Suppressor macrophage treated with lipopolysaccharide for 4 hours (primary cell): Measurements from ENCODE around the gene GARRE1.
"Not testable (repeated sequence)": the region's sequence is repeated elsewhere in the genome, so short reads cannot be mapped to it uniquely, and the experiment has no call there.

Experiments used
- DNase-seq: peaks from one replicate; pipeline ENCODE4 v3.0.0-alpha.2; 2020

Gene GARRE1

DNA sequence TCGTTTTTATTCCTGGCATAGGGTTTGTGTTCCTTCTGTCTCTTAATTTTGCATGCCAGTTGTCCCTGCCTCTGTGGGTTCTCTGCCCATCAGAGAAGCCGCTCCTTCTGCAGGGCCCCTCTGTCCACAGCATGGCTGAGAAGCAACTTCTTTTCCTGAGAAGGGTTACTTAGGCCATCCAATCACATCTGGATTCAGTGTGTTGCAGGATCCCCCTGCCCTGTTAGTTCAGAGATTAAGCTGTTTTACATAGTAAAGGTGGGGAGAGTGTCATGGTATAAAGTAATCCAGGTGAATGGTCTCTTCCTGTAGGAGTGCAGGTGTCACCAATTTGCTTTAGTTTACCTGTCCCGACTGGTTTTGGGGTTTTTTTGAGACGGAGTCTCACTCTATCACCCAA lies 22.9 kb upstream of the GARRE1 start:
- DNase-seq = no peak

DNA sequence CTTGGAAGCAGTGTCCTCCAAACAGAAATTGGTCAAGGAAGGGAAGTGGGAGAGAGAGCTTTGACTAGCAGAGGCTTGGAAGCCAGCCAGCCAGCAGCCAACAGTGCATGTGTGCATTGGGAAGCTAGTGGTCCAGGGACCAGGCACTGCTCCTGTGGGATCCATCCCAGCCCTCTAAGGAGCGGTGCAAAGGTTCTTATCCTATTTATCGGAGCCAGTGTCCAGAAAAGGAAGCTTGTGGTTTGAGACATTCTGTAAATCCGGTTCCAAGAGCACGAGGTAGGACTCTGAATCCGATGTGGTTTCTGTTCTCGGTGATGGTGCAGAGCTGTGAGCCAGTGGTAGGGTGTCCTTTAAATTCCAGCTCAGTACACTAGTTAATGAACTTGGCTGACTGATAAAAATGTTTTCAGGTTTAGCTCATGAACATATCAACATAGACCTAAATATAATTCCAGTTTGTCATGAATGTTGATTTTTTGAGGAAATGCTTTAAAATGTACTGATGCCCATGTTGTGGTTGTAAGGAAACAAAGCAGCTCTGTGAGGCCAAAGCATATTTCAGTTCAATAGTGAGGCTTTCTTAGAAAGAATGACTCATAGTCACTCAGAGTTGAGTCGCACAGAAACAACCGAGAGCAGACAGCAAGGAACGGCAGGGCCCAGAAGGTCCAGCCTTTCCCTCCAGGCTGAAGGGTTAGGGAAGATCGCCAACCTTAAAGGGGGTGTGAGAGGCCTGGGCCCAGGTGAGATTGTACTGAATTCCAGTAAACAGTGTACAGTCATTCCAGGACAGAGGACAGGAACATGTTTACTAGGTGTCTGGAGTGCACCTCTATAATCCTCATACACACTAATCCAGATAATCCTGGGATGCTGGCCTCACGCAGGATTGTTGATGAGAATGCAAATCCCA lies 21.5 kb upstream of the GARRE1 start:
- peak; percentile 73 for DNase-seq

DNA sequence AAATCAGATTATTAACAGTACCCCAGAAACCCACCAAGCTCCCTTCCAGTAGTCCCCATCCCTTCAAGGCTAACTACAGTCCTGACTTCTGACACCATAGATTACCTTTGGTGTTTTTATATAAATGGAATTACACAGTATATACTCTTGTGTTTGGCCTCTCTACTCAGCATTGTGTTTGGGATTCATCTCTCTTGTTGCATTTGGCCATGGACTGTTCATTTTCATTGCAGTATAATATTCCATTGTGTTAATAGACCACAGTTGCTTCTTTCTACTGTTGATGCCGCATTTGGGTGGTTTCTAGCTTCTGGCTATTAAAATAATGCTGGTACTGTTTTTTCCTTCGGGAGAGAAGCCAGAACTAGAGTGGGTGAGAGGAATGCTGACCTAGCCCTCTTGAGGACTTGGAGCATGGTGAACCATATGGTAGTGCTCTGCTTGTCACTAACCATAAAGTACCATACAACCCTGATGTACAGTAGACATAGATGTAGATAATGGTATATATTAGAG lies 18.9 kb upstream of the GARRE1 start:
- DNase-seq = no peak

DNA sequence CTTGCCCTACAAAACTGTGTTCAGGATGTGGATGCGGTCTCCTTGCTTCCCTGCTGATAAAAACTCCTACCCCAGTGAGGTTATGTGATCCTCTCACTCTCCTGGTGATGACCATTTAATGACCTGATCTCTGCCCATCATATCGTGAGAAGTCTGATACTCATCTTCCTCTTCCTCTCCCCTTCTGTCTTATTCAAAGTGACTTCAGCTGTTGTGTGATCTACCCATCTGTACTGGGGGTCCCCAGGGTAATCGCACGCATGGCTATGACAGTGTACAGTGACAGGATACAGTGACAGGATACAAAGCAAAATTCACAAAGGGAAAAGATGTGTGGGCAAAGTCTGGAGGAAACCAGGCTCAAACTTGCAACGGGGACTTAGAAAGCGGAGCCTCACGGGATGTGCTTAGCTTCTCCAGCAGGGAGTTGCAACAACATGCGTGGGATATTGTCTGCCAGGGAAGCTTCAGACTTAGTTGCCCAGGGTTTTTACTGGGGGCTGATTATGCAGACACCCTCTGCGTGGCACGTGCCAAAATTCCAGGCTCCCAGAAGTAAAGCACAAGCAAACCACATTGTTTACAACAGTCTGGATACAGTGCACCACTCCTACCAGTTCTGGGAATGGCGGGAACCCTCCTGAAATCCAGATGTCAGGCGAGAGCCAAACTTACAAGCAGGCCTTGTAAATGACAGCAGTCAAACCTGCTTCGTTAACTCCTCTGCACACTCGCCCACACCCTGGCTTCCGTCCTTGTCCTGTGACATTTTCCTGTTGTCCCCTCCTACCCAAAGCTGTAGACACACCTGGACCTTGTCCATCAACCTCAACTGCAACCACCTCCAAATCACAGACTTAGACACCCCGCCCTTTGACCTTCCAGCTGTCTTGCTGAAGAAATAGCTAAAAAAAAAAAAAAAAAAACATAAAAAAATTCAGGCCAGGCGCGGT lies 18.0 kb upstream of the GARRE1 start:
- DNase-seq = no peak

DNA sequence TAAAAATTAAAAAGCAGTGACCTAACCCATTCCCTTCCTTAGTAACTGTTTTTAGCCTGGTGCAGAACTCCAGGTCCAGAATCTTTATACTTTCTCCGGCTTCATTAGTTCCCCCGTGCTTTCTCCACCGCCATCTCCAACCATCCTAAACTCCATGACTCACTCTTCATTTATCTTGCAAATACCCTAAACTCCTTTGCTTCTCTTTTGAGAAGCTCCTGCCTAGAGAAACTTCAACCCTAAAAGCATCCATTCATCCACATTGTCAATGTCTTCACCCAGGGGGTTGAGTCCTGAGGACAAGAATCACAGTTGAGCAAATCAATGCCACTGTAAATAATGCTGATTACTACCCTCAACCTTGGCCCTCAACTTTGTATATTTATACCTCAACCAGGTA lies 17.1 kb upstream of the GARRE1 start:
- no peak for DNase-seq

DNA sequence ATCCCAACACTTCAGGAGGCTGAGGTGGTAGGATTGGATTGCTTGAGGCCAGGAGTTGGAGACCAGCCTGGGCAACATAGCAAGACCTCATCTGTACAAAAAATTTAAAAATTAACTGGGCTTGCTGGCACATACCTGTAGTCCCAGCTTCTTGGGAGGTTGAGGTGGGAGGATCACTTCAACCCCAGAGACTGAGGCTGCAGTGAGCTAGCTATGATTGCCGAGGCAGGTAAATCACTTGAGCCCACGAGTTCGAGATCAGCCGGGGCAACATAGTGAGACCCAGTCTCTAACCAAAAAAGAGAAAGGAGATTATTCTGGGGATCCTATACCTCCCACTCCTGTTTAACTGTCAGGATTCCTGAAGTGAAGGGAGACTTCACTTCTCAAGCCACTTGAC lies 16.4 kb upstream of the GARRE1 start:
- DNase-seq = no peak

DNA sequence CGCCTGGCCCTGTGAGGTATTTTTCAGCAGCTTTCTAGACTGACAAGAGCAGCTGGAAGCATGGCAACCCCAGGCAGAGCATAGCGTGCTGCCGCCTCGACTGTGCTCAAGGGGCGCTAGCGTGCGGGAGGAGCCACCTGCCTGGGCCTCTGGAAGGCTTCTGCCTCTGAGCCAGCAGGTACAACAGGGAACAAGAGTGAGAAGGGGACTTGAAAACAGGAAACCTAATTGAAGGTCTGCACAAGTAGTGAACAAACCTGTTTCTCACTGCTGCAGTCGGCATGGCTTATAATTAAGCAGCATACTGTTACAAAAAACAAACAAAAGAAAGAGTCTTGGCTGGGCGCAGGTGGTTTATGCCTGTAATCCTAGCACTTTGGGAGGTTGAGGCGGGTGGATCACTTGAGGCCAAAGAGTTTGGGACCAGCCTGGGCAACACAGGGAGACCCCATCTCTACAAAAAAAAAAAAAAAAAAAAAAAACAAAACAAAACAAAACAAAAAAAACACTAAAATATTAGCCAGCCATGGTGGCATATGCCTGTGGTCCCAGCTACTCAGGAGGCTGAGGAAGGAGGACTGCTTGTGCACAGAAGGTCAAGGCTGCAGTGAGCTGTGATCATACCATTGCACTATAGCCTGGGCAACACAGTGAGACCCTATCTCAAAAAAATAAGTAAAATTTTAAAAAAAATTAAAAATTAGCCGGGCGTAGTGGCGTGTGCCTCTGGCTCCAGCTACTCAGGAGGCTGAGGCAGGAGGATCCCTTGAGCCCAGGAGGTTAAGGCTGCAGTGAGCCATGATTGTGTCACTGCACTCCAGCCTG lies 12.6 kb upstream of the GARRE1 start:
- no peak for DNase-seq

DNA sequence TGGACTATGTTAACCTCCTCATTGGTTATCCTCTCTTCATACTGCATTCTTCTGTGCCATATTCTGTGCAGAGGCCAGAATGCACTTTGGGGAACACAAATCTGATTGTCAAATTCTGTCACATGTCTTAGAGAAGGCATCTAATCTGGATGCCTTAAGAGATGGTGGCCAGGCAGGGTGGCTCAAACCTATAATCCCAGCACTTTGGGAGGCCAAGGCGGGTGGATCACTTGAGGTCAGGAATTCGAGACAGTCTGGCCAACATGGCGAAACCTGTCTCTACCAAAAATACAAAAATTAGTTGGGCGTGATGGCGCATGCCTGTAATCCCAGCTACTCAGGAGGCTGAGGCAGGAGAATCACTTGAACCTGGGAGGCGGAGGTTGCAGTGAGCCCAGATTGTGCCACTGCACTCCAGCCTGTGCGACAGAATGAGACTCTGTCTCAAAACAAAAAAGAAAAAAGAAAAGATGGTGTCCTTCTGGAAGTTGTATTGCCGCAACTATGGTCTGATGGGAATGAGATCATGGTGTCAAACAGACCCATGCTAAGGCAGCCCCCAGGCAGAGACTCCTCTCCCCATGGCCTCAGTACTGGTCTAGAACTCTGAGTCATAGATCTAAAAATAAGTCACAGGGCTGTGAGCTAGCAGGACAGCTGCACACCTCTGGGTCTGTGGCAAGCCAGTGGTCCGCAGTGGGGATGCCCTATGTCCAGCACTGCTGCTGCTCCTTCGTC lies 11.0 kb upstream of the GARRE1 start:
- DNase-seq = not testable (repeated sequence)

DNA sequence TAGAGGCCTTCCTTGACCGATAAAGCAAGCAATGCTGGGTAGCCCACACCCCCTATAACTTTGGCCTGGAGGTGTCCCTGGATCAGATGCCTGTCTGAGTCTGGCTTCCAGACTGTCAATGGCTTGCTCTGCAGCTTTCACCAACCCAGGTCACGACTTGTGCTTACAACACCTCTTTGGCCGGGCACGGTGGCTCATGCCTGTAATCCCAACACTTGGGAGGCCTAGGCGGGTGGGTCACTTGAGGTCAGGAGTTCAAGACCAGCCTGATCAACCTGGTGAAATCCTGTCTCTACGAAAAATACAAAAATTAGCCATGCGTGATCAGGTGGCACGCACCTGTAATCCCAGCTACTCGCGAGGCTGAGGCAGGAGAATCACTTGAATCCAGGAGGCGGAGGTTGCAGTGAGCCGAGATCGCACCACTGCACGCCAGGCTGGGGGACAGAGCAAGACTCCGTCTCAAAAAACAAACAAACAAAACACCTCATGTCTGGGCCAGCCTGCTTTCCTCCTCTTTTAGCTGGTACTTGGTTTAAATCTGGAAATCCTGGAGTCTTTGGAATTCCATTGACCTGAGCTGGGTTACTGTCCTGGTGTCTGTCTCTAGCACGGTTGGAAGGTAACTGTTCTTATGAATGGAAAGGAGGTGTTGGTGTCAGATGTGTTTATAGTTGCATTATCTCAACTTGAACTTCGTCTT lies 10.3 kb upstream of the GARRE1 start:
- DNase-seq = no peak

DNA sequence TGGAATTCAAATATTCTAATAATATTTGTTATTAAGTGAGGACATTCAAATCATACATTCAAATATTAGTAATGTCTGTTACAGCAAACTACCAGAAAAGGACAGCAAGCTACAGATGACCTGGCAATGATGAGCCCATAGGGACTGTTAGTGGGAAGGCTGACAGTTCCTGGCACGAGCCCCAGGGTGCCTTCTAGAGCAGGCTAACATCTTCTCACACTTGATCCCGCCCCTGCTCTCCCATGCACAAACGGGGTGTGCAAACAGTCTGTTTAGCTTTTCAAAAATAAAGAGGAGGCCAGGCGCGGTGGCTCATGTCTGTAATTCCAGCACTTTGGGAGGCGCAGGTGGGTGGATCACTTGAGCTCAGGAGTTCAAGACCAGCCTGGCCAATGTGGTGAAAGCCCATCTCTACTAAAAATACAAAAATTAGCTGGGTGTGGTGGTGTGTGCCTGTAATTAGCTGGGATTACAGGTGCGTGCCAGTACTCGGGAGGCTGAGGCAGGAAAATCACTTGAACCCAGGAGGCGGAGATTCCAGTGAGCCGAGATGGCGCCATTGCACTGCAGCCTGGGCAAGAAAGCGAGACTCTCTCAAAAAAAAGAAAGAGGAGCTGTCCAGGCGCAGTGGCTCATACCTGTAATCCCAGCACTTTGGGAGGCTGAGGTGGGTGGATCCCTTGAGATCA lies 9.6 kb upstream of the GARRE1 start:
- no peak for DNase-seq

DNA sequence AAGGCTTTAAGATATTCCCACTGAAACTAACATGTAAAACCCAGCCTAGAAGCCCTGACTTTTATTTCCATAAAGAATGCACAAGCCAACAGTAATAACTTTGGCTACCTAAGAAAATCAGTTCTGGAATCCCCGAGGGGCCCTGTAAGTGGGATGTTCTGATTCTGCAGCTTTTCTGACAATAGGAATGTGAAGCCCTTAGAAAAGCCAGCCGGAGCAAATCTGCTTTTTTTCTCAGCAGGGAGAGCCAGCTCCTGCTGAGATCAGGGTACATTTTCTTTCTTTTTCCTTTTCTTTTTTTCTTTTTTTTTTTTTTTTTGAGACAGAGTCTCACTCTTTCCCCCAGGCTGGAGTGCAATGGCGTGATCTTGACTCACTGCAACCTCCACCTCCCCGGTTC lies 8.0 kb upstream of the GARRE1 start:
- no peak for DNase-seq

DNA sequence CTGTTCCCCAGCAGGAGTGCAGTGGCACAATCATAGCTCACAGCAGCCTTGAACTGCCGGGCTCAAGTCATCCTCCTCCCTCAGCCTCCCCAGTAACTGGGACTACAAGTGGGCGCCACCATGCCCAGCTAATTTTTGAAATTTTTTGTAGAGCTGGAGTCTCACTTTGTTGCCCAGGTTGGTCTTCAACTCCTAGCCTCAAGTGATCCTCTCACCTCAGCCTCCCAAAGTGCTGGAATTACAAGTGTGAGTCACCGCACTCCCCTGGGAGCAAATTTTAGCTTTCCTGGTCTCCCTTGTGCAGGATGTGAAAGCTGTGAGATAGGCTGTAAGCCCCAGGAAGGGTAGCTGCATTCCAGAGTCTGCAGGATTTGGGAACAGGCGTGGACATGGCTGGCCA lies 5.4 kb upstream of the GARRE1 start:
- DNase-seq = no peak

DNA sequence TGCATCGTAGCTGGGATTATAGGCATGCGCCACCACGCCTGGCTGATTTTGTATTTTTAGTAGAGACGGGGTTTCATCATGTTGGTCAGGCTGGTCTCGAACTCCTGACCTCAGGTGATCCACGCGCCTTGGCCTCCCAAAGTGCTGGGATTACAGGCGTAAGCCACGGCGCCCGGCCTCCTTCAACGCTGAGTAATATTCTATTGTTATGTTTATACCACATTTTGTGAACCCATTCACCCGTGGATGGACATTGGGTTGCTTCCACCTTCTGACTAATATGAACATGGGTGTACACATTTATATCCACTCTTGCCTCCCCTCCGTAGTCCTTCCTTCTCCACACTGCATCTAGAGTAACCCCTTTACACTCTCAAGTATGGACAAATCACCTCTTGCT lies 1.2 kb upstream of the GARRE1 start:
- not testable (repeated sequence) for DNase-seq

DNA sequence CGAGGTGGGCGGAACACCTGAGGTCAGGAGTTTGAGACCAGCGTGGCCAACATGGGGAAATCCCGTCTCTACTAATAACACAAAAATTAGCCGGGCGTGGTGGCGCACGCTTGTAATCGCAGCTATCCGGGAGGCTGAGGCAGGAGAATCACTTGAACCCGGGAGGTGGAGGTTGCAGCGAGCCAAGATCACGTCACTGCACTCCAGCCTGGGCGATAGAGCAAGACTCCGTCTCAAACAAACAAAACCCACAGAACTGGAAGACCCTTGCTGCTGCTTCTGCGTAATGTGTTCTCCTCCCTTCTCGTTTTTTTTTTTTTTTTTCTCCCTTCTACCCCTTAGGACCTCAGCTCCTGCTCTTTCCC lies 691 bp upstream of the GARRE1 start:
- DNase-seq = not testable (repeated sequence)

DNA sequence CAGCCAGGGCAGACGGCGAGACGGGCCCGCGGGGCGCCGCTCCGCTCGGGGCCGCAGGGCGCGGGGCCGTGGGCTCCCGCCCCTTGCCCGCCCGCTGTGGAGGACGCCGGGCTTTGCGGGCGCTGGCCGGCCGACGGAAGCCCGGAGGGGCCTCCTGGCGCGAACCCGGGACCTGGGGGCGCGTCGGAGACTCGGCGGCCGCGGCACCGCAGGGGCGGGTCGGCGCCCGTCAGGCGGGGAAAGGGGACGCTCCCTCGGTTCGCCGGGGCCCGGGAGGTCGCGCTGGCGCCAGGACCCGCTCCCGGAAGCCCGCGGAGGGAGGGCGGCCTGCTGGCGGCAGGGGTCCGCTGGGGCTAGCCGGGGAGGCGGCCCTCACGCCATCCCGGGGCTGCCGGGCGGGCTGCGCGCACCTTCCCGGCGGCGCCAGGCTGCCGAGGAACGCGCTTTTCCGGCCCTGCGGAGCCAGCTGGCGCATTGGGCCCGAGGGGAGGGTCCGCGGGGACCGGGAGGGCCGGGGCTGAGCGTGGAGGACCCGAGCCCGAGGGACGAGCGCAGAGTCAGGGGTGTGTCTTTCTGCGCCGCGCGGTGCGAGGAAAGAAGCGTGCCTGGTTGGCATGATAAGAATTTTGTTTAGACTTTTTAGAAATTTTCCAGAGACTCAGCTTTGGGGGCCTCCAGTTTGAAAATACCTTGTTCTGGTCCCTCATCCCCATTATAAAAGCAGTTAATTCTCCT lies 511 bp downstream of the GARRE1 start:
- DNase-seq = peak; percentile 40

DNA sequence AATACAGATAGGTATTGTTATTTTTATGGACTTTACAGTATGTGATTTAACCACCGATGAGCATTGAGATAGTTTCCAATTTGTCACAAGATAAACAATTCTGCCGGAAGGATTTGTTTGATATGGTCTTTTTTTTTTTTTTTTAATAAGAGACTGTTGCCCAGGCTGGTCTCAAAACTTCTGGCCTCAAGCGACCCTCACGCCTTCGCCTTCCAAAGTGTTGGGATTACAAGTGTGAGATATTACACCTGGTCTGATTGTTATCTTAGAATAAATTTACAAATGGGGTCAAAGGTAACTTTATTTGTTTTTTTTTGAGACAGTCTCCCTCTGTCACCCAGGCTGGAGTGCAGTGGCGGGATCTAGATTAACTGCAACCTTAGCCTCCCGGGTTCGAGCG lies 1.2 kb downstream of the GARRE1 start:
- no peak for DNase-seq

DNA sequence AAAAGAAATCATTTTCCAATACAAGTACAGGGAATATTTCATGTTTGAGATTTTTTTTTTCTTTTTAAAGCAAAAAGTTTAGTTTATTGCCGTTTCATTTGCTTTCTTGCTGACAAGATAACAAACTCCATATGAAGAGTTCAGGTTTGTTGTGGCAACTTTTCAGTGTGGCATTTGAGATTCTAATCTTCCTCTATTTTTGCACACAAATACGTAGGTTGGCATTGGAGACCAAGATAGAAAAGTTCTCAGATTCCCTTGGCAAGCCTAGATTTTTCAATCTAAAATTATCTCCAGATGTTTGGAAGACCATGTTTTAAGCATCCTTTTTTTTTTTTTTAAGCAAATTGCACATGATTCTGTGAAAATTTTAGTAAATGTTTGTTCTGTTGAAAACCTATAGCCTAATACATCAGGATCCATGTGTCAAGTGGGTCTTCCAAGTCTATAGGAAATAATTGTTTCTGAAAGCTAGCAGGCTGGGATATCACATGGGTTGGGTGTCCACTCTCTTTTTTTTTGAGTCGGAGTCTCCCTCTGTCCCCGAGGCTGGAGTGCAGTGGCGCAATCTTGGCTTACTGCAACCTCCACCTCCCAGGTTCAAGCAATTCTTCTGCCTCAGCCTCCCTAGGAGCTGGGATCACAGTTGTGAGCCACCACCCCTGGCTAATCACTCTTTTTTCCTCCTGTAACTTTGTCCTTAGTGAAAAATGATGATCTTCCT lies 2.6 kb downstream of the GARRE1 start:
- no peak for DNase-seq

DNA sequence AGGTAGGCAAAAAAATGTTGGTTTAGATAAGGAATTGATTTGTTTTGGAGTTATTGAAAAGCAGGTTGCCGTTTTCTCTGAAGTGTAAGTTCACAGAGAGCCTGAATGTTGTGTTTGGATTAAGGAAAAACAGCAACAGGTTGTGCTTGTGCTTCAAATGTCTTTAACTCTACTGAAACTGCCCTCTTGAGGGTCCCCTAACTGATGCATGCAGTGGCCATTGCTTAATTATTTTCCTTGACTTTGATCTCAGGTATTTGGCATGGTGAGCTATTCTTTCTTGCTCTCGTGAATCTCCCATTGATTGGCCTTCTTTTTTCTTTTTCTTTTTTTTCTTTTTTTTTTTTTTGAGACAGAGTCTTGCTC lies 3.2 kb downstream of the GARRE1 start:
- no peak for DNase-seq

DNA sequence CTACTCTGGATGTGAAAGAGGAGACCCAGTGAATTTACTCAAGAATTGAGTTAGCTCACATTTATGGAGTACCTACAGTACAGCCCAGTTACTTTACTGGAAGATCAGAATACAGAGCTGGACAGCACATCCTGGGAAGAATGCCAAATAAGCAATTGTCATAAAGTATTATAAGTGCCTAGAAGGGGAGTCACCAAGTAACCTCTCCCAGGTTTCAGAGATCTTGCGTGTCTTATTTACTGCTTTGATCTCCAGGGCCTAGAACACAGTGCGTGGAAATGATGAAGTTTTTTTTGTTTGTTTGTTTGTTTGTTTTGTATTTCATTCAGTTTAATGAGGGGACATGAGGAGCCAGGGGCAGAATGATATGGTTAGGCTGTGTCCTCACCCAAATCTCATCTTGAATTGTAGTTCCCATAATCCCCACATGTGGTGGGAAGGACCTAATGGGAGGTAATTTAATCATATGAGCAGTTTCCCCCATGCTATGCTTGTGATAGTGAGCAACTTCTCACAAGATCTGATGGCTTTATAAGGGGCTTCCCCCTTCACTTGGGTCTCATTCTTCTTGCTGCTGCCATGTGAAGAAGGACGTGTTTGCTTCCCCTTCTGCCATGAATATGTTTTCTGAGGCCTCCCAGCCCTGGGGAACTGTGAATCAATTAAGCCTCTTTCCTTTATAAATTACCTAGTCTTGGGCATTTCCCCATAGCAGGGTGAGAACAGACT lies 5.2 kb downstream of the GARRE1 start:
- no peak for DNase-seq
